Activated CD4-positive, alpha-beta T cell treated with anti-CD3 and anti-CD28 coated beads for 48 hours (primary cell): Measurements from ENCODE around the gene MUSTN1.

Experiments used
- DNase-seq: peaks from one replicate; pipeline ENCODE4 v3.0.0-alpha.2; 2020

Gene MUSTN1

DNA sequence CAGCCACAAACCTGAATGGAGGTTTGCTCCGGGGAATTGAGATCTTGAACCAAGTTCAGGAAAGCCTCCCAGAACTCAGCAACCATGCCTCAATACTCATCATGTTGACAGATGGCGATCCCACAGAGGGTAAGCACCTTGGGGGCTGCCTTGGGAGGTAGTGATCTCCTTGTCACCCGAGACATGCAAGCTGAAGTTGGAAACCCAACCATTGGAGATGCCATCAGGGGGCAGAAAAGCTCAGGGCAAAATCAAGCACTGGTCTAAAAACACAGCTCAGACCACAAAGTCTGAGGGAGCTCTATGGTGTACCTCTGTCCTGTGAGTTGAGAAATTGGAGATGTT is 51.6 kb downstream of the MUSTN1 start:
- DNase-seq: no peak
